Islet of Langerhans (tissue), 1 donor: ENCODE measurements around the gene STAMBPL1.

Experiments
- FAIRE-seq: peaks from one replicate; lab custom pipeline; 2011; peaks lifted over from hg19 to GRCh38; lab: Jason Lieb, UNC

Gene STAMBPL1

DNA sequence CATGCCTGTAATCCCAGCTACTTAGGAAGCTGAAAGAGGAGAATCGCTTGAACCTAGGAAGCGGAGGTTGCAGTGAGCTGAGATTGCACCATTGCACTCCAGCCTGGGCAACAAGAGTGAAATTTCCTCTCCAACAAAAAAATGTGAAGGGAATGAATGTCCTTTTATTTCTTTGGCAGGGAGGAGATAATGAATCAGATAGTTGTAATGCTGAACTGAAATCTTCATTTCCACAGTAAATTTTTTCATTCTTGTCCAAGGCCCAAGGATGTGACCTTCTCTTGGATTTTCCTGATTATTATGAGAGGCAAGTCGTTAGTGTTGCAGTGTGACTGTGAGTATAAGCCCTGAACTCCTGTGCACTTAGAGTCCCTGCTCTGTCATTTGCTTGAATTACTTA is 13.6 kb downstream of the STAMBPL1 start:
- no peak for FAIRE-seq

DNA sequence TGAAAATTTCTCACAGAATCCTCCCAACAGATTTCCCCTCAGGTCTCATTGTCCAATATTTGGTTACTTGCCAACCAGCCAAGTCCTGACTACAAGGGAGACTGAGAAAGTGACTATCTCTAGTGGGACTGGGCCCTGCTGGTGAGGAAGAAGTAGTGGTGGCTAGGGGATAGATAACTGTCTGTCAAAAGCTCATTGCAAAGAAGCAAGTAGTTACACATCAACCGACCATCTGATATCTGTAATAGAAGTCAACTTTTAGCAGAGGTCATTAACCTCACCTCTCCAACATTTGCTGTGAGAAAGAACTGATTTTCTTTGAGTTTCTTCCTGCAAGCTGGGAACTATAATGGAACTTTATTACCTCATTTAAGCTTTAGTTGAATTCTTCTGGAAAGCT is 15.2 kb downstream of the STAMBPL1 start:
- FAIRE-seq = no peak

DNA sequence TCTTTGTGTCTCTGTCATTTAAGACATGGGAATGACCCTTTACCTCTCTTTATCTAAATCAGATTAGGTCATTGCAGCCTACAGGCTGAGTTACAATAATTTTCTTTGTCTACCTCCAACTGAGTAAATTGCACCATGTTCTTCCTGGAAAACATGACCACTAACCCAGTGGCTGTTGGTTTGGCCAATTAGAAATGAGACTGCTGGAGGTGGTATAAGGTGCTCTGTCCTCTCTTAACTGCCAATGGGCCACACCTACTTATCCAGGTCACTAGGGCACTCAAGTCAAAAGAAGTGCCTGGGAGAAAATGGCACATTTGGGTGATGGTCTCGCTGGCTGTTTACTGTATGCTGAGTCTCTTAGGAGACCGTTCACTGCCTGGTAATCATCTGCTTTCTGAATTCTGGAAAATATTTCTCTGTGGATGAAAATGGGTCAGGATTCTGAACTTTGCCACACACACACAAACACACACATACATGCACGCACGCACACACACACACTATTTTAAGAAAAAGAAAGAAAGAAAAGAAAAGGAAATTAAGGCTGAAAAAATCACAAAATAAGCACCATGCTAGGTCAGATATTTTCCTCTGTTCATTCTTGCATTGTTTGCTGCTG is 16.4 kb downstream of the STAMBPL1 start:
- no peak for FAIRE-seq

DNA sequence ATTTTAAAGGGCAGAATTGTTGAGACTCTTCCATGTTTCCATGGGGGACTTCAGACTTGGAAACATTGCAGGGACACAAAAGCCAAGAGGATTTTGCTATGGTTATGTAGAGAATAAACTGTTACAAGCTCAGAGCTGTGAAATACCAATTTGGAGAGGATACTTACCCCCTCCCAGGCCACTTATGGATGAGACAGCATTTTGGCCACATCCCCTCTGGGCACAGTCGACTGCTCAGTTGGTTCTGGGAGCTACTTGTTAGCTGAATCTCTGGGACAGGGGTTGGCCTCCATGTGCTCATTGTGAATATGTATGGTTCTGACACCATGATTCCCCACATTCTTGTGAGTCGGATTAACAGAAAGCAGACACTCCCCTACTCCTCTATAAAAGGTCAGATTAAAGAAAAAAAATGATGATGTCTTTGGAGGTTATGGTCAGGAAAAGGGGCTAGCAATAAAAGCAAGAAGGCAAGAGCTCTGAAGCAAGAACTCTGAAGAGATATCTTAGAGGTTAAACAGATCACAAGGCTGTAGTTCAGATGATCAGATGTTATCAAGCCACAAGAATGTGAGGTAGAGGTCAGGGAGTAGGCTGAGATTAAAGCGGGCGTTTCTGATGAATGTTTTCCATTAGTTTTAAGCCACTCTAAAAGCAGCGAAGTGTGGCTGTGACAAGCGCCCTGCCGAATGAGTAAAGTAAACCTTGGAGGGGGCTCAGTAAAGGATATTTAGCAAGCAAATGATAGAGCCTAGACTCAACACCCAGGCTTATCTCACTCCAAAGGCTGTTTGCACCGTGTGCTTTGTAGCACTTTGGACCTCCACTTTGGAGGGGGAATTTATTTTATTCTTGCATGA is 17.2 kb downstream of the STAMBPL1 start:
- peak; percentile 13 for FAIRE-seq

DNA sequence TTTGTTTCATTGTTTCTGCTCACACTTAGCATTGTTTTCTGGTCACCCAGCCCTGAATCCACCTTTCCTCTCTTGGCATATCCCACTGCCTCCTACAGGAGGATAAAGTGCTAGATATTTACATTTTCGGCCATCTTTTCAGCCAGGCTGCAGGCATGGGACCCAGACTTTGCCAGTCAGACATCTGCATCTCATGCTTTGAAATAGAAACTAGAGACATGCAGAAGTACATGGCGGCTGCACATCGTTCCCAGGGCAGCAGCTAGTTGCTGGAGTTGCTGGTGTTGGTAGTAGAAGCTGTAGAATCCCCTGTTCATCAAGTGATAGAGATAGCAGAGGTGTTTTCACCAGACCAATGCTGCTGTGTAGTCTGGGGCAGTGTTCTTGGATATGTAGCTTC is 18.7 kb downstream of the STAMBPL1 start:
- no peak for FAIRE-seq

DNA sequence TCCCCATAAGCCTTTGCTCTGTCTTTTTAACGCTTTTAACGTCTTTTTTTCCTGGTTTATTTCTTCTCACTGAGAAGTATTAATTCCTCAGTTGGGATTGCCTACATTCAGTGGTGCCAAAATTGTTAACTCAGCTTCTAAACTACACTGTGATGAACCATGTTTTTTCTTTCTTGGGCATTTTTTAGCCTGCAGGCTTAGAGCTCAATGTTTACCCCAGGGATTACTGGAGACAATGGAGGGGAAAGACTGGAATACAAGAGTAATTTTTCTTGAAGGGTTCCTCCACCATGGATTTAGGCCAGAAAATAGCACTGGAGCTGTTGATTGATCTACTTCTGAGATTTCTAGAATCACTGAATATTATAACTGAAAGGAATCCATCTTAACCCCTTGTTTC is 19.8 kb downstream of the STAMBPL1 start:
- no peak for FAIRE-seq

DNA sequence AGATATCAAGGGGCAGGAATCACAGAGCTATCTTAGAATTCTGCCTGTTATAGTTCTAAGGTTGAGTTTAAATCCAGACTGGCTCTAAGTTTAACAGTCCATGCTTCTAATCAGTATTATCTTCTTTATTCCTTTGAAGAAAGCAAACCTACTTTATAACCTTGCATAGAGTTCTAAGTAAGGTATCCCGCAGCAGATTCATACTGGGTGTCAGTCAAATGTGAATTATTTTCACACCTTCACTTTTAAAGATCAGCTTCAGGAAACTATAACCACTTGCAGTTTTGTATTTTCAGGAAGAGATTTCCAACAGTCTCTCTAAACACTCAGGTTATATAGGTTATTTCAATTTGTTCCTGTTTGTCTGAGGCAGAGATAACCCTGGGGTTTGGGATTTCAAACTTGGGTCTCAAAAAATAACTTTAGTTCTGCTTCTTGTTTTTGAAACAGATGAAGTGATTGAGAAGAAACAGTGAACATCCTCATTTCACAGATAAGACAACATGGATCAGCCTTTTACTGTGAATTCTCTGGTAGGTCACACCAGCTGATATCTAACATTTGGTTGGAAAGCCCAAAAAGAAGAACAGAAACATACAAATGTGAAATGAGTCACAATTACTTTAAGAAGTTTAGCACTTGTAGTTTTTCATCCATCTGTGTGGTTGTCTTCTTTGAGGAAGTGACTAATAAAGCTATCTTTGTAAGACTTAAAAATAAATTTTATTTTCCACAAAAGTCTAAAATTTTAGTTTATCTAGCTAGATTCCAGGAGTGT is 21.4 kb downstream of the STAMBPL1 start:
- FAIRE-seq = no peak

DNA sequence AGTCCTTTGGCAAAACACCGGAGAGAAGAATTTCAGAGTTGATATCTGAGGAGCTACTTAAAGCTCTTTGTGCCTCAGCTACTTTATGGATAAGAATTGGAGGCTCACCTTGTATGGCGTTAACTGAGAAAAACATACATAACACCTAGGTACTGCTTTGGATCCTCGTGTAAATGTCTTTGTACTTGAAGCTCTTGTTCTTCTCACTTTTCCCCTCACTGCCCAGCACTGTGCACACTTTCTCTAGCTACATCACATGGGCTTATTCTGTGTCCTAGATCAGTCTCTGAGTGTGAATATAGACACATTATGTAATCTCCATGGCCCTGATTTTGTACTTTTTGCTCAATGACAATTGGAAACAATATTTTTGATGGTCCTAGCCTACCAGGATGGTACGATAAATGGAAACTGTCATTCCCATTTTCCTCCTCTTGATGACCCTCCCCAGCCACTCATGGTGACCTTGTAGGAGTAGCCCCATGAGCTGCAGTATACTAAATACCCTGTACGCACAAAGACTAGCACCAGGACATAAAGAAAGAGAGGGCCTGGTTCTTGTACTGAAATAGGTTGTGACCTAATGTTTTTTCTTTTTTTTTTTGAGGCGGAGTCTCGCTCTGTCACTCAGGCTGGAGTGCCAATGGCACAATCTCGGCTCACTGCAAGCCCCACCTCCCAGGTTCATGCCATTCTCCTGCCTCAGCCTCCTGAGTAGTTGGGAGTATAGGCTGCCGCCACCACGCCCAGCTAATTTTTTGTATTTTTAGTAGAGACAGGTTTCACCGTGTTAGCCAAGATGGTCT is 22.1 kb downstream of the STAMBPL1 start:
- no peak for FAIRE-seq

DNA sequence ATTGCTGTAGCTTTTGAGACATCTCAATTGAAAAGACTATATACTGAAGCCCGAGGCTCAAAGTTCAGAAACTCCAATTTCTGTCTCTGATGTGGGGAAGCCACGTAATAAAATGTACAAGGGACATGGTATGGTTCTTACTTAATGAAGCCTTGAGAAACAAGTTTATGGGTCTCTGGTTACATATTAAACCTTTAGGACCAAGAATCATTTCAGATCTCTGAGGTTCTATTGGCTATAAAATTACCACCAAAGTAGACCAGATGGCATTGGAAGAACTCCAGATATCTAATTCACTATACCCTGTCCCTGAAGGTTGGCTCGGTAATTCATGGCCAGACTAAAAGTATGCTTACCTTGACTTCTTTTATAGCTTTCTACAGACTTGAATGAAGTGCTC is 23.7 kb downstream of the STAMBPL1 start:
- no peak for FAIRE-seq

DNA sequence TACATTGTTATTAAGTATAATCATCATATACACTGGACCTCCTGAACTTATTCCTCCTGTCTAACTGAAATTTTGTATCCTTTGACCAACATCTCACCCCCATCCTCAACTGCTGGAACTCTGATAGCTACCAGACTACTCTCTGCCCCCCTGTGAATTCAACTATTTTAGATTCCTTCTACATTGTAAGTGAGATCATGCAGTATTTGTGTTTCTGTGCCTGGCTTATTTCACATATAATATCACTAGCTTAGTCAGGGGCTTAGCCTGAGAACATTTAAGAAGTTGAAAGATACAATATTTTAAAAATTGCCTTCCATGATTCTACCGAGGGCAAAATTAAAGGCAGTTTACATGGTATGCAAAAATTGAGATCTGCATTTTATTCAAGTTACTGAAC is 26.9 kb downstream of the STAMBPL1 start:
- FAIRE-seq = no peak

DNA sequence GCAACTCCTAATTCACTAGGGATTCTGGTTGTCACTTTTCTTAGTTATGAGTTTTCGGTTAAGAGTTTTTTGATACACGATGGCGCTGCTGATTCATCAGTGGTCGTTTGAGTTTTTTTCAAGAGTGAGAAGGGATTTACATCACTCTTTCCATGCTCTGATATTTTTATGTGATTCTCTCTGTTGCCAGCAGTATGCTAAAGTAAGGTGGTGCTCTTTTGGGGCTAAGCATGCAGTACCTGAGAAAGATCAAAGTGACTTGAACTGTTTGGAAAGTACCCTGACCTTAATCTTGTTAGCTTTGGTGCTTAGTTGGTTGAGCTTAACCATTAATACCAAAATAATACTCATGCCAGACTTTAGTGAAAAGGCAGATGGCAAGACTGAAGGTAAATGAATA is 28.1 kb downstream of the STAMBPL1 start:
- FAIRE-seq = no peak

DNA sequence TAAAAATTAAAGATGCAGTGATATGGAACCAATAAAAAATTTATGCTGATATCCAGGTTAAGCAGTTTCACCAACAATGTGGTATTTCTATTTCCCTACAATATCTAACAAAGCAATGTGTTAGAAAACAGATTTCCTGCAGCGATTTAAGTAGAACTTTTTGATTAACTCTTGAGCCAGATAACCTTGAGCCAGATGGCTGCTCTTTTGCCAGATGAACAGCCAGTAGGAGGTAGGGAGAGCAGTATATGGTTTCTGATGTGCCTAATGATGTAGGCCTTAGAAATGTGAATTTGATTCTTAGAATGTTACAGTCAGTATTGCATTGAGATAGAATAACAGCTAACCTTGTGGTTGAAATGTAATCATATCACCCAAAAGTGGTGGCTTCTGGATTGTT is 31.1 kb downstream of the STAMBPL1 start:
- FAIRE-seq = no peak

DNA sequence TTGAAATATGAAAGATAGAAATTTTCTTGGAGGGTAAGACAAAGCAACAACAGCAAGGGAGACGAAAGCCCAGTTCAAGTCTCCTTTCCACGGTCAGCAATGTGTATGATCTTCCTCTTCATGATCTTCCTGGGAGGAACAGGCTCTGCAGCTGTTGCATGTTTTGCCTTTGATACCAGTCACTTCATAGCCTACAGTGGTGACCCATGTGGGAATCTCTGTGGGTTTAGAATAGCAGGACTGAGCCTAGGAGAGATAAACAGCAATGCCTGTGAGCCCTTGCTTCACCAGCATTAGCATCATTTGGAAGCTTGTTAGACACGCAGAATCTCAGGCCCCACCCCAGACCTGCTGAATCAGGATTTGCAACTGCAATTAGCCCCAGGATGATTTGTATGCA is 31.8 kb downstream of the STAMBPL1 start:
- no peak for FAIRE-seq

DNA sequence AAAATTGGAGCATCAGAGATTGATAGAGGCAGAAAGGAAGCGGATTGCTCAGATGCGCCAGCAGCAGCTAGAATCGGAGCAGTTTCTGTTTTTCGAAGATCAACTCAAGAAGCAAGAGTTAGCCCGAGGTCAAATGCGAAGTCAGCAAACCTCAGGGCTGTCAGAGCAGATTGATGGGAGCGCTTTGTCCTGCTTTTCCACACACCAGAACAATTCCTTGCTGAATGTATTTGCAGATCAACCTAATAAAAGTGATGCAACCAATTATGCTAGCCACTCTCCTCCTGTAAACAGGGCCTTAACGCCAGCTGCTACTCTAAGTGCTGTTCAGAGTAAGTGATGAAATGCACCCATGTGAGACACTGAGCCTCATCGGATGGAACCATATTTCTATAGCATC is 33.1 kb downstream of the STAMBPL1 start:
- peak; percentile 36 for FAIRE-seq

DNA sequence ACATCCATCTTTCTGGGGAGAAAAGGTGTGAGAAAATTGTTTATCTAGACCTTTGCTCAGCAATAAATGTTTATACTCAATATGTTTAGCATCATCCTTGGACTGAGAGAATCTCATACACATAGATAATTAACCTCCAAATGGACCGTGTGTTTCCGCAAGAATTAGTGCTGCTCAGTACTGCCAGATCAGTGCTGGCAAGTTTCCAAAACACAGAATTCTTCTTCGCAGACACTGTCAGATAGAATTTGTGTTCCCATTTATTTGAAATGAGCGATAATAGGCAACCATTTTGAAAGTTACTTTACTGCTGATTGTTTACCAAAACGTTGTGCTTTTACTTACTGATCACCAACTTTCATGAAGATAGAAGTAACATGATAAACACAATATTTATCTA is 33.7 kb downstream of the STAMBPL1 start:
- peak; percentile 55 for FAIRE-seq

DNA sequence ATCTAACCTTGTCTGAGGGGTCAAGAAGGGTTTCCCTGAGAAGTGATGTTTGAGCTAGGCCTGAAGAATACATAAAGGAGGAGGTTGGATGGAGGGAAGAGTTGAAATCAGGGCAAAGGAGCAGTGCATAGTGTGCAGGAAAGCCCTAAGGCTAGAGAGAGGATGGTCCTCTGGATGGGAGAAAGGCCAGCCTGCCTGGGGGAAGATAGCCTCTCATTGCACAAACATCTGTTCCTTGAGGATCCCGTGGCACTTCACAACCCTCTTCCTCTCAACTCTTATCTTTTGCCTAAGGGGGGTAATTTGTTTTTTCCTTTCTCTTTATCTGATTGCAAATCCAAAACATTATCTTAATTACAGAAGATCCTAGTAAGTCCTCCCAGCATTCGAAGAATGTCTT is 35.7 kb downstream of the STAMBPL1 start:
- no peak for FAIRE-seq

DNA sequence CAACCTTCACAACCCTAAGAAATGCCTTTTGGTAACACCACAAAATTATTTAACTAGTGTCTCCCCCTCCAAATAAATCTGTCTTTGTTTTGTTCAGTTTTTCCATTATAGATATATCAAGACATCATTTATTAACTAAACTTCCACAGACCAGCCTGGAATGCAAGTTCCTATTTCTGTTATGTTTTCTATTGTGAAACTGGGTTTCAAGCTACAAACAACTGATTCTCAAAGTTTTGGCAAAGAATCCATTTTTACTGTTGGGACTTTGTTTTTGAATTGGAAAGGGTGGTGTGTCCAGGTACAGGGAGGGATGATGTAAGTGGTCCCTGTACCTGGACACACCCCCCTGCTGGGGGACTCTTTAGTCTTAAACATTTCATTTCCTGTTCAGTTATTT is 36.2 kb downstream of the STAMBPL1 start:
- FAIRE-seq = no peak

DNA sequence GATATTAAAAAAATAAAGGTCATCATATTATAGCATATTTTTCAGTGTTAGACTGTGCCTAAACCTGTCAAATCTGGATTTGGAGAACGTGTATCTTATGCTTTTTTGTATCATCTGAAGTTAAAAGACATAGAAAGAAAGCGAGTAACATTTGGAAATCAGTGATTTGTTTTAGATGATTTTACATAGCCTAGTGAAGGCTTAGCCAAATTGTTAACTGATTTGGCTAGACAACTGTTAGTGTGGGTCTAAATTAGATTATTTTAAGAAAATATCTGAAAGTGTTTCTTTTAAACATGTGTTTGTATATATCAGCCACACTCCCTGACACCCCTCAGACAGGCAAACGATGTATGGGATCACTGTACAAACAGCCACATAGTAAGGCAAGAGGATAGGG is 36.9 kb downstream of the STAMBPL1 start:
- FAIRE-seq = no peak

DNA sequence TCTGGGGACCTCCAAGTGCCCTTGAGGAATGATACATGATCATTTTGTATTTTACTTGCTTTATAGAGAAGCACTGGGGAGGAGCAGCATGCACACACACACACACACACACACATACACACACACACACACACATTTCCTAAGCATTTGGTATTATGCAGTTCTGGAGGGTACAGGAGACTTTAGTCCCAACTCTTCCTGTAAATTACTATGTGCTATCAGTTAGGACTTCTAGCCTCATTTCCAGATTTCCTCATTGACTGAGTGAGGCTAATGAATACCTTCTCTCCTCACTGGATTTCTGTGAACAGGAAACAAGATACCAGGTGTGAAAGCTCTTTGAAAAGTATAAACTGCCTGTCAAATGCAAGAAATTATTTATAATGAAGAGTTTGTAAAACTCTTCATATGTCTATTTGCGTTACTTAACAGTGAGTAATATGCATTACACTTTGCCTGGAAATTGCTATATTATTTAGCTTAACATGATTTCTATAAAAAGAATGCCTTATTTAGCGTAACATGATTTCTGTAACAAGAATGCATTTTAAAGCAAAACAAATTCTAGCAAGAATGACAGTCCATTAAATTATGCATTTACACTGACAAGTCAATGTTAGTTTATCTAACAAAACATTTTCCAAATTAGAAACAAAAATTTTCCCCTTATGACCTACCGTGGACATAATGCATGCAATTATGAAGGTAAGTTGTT is 38.3 kb downstream of the STAMBPL1 start:
- no peak for FAIRE-seq

DNA sequence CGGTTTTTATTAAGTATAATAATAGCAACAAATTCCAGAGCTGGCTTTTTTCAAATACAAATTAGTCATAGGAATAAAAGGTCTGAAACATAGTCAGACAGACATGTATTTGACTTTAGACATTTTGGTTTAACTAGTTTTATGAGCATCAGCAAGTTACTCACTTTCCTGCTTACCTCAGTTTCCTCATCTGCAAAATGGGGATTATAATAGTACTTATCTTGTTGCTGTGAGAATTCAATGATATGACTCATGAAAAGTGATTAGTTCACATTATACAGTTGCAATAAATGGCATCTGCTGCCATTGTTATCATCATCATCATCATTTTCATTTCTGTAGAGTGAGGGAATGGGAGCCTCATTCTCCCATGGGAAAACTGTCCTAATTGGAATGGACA is 39.0 kb downstream of the STAMBPL1 start:
- no peak for FAIRE-seq

DNA sequence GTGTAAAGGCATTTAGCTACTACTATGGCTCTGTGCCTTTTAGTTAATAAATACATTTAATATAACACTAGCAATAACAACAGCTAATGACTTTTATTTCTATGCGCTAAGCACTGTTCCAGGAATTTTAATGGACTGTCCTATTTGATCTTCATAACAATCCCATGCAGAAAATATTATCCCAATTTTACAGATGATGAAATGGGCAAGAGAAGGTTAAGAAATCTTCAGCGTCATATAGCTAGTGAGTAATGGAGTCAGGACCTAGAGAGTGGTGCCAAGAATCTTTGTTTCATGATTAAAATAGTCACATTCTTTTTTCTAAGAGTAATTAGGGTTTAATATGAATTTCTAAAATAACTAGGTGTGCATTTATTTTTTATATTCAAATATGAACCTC is 40.2 kb downstream of the STAMBPL1 start:
- FAIRE-seq = no peak
